Keratinocyte (primary cell): ENCODE results near the gene CA7.

Experiments used
- CTCF ChIP-seq, 3 experiments: IDR thresholded peaks in 1 of 3; conservative IDR thresholded peaks in 1 of 3; optimal IDR thresholded peaks in 1 of 3; 2 replicates in 2 of 3; 3 replicates in 1 of 3; pipeline versions ENCODE3 to v1.5.1; 2011; ENCODE audit warnings: low read length in 3 of 3, mild to moderate bottlenecking in 3 of 3, moderate library complexity in 2 of 3, control low read depth in 1 of 3, inconsistent platforms in 1 of 3; ENCODE audit not compliant: insufficient read depth in 2 of 3; ENCODE audit errors: extremely low read depth in 1 of 3
- EZH2 ChIP-seq: IDR thresholded peaks from one replicate; pipeline ENCODE4 v1.6.1; 2012; ENCODE audit warnings: inconsistent platforms, mild to moderate bottlenecking, low read length, moderate library complexity

- TF ChIP-seq CTCF (optimal IDR thresholded peaks at IDR 0.05 in 1 of 3, IDR thresholded peaks at IDR 0.05 in 1 of 3, conservative IDR thresholded peaks at IDR 0.05 in 1 of 3; ENCODE audit: extremely low read depth in 1 of 3, insufficient read depth in 2 of 3, low read length in 3 of 3) (no peak), EZH2 (no peak)
Measured at GRCh38 chr16:66802159-66802558, 42.1 kb upstream of the CA7 start.
